ENCODE data around the gene SYNPR. TPM values are rescaled to one million over a fixed set of nuclear protein-coding genes. Genes with fewer than 3 reads are reported as not detected.

The SYNPR gene
- total RNA-seq, 1 experiment from 2014 or later, result 0.85 TPM

- no peak for TF ChIP-seq AFF4 (CRISPR knock-in tag; IDR thresholded peaks at IDR 0.05; ENCODE audit: borderline replicate concordance)
- no peak for TF ChIP-seq TEAD4 (CRISPR knock-in tag; IDR thresholded peaks at IDR 0.05)
- no peak for TF ChIP-seq KAT7 (CRISPR knock-in tag; IDR thresholded peaks at IDR 0.05; ENCODE audit: borderline replicate concordance)
- TF ChIP-seq NFYB (CRISPR knock-in tag; conservative IDR thresholded peaks at IDR 0.05; ENCODE audit: low read depth), result no peak
- TF ChIP-seq, protein P1, sequence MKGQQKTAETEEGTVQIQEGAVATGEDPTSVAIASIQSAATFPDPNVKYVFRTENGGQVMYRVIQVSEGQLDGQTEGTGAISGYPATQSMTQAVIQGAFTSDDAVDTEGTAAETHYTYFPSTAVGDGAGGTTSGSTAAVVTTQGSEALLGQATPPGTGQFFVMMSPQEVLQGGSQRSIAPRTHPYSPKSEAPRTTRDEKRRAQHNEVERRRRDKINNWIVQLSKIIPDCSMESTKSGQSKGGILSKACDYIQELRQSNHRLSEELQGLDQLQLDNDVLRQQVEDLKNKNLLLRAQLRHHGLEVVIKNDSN (CRISPR knock-in tag; IDR thresholded peaks at IDR 0.05), result no peak
Measured at GRCh38 chr3:63582943-63583500, 304.9 kb downstream of the SYNPR start (continued).

GRCh38 chr3:63584681-63585080 lies 306.6 kb downstream of the SYNPR start:
- H3K4me3 Mint-ChIP-seq, result no peak overlapping the region
- peaks cover 30% of the 10 kb centered on the region for H3K4me1 Mint-ChIP-seq
- POLR2A ChIA-PET, result no interaction called here
- peaks cover 15% of the 10 kb centered on the region for H3K36me3 Mint-ChIP-seq
- H3K9me3 Mint-ChIP-seq, result peaks cover 15% of the 10 kb centered on the region
- TF ChIP-seq JUN (CRISPR knock-in tag; IDR thresholded peaks at IDR 0.05), result no peak
- TF ChIP-seq, protein P2, sequence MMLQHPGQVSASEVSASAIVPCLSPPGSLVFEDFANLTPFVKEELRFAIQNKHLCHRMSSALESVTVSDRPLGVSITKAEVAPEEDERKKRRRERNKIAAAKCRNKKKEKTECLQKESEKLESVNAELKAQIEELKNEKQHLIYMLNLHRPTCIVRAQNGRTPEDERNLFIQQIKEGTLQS (CRISPR knock-in tag; conservative IDR thresholded peaks at IDR 0.05), result no peak
- TF ChIP-seq, protein P3, sequence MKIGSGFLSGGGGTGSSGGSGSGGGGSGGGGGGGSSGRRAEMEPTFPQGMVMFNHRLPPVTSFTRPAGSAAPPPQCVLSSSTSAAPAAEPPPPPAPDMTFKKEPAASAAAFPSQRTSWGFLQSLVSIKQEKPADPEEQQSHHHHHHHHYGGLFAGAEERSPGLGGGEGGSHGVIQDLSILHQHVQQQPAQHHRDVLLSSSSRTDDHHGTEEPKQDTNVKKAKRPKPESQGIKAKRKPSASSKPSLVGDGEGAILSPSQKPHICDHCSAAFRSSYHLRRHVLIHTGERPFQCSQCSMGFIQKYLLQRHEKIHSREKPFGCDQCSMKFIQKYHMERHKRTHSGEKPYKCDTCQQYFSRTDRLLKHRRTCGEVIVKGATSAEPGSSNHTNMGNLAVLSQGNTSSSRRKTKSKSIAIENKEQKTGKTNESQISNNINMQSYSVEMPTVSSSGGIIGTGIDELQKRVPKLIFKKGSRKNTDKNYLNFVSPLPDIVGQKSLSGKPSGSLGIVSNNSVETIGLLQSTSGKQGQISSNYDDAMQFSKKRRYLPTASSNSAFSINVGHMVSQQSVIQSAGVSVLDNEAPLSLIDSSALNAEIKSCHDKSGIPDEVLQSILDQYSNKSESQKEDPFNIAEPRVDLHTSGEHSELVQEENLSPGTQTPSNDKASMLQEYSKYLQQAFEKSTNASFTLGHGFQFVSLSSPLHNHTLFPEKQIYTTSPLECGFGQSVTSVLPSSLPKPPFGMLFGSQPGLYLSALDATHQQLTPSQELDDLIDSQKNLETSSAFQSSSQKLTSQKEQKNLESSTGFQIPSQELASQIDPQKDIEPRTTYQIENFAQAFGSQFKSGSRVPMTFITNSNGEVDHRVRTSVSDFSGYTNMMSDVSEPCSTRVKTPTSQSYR (CRISPR knock-in tag; IDR thresholded peaks at IDR 0.05), result no peak
- TF ChIP-seq HMGA2 (CRISPR knock-in tag; IDR thresholded peaks at IDR 0.05), result no peak
- no peak for TF ChIP-seq MAX (CRISPR knock-in tag; IDR thresholded peaks at IDR 0.05)
- TF ChIP-seq E2F5 (CRISPR knock-in tag; IDR thresholded peaks at IDR 0.05), result no peak
- TF ChIP-seq NR1H2 (CRISPR knock-in tag; IDR thresholded peaks at IDR 0.05), result no peak
- CTCF ChIA-PET, result no interaction called here
- no peaks in the 10 kb centered on the region for H3K27me3 Mint-ChIP-seq (ENCODE audit: low read depth)
- no peak for DNase-seq (ENCODE audit: low spot score)
- no peak for ATAC-seq
- H3K27ac Mint-ChIP-seq, result no peak overlapping the region

DNA sequence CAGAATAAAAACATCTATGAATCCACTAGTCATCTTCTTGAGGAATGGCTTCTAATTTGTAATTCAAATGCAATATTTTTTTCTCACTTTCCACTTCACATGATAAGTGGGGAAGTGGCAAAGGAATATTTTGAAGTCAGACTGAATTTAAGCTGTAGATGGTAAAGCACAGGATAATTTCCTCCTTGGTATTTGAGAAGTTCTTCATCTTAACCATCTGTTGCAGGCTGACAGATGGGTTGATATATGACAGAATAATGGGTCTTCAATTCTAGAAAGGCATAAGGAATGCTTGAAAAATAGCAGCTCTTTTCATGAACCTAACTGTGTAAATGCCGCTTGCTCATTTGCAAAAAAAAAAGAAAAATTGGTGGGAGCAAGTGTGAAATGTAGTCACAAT lies 307.8 kb downstream of the SYNPR start:
- Mint-ChIP-seq H3K4me3 (no peak overlapping the region), H3K4me1 (peaks cover 30% of the 10 kb centered on the region), H3K27ac (no peak overlapping the region), H3K27me3 (ENCODE audit: low read depth) (no peaks in the 10 kb centered on the region), H3K36me3 (peaks cover 15% of the 10 kb centered on the region), H3K9me3 (peaks cover 15% of the 10 kb centered on the region)
- ChIA-PET POLR2A (no interaction called here), CTCF (no interaction called here)
- ATAC-seq (no peak), DNase-seq (ENCODE audit: low spot score) (no peak)
- no peak for TF ChIP-seq FOXJ3 (CRISPR knock-in tag; IDR thresholded peaks at IDR 0.05; ENCODE audit: borderline replicate concordance)
- no peak for TF ChIP-seq EMX1 (CRISPR knock-in tag; IDR thresholded peaks at IDR 0.05)
- no peak for TF ChIP-seq ZNF532 (CRISPR knock-in tag; IDR thresholded peaks at IDR 0.05; ENCODE audit: borderline replicate concordance)
- no peak for TF ChIP-seq MYBL2 (CRISPR knock-in tag; IDR thresholded peaks at IDR 0.05)
- TF ChIP-seq, protein P2 (CRISPR knock-in tag; conservative IDR thresholded peaks at IDR 0.05), result no peak
- no peak for TF ChIP-seq E2F4 (CRISPR knock-in tag; IDR thresholded peaks at IDR 0.05; ENCODE audit: borderline replicate concordance, low read depth)
- TF ChIP-seq ZNF423 (CRISPR knock-in tag; IDR thresholded peaks at IDR 0.05), result no peak

All from WTC11 (cell line).